K562 (cell line): Measurements from ENCODE around the gene TERT. TPM values are rescaled to one million over a fixed set of nuclear protein-coding genes. Genes with fewer than 3 reads are reported as not detected.

Experiments used
- ATAC-seq: fragments of 200-7000 bp; cut with Tn5 transposase; 3 replicates; pipeline ENCODE4 v1.9.1; 2020; ENCODE audit warnings: moderate library complexity
- BruUV-seq: library from RNA; stranded (reverse); fragments of 400-500 nt; replicated peaks from 2 replicates; lab custom pipeline; 2021; lab: Mats Ljungman, UMichigan
- CTCF ChIA-PET: fragments of 300-600 bp; formaldehyde crosslinking; extraction: SDS; loops from one replicate; lab custom pipeline; 2021; ENCODE audit warnings: low intra/inter-chr PET ratio; lab: Yijun Ruan, JAX
- POLR2A ChIA-PET: fragments of 300-600, 350-650 bp; sonication (Branson Sonifier 250); formaldehyde crosslinking; extraction: SDS; loops from one replicate; lab custom pipeline; 2021; ENCODE audit warnings: antibody characterized with exemption, inconsistent platforms; lab: Yijun Ruan, JAX
- DNase-seq, 4 experiments: peaks; one replicate each; pipeline versions ENCODE4 v3.0.0 to v3.0.0-alpha.2; 2011 to 2018; ENCODE audit warnings: low spot score in 3 of 4, mixed read lengths in 3 of 4; ENCODE audit errors: extremely low read depth in 1 of 4
- FAIRE-seq: peaks from 2 replicates; lab custom pipeline; 2011; peaks lifted over from hg19 to GRCh38; lab: Jason Lieb, UNC
- H2AFZ ChIP-seq: 2 replicates; pipeline ENCODE4 v1.6.0; 2011; ENCODE audit warnings: low read depth, low read length, control low read depth, inconsistent platforms
- H3K27ac ChIP-seq: fragments of 200-600 bp; 3 replicates; pipeline ENCODE4 v1.8.0; 2011; ENCODE audit warnings: low read depth, mild to moderate bottlenecking, control low read depth, inconsistent platforms, low read length, moderate library complexity, mixed read lengths; ENCODE audit errors: extremely low read depth
- H3K27me3 ChIP-seq, 2 experiments: fragments of 300-600 bp in 1 of 2; 2 replicates in 1 of 2; 3 replicates in 1 of 2; pipeline versions ENCODE4 v1.6.0 to v1.8.0; 2011; ENCODE audit warnings: inconsistent platforms in 2 of 2, low read length in 2 of 2, mild to moderate bottlenecking in 1 of 2, mixed read lengths in 1 of 2, moderate library complexity in 1 of 2; ENCODE audit not compliant: control insufficient read depth in 2 of 2, insufficient read depth in 2 of 2
- H3K36me3 ChIP-seq: fragments of 300-600 bp; 3 replicates; pipeline ENCODE4 v1.8.0; 2011; ENCODE audit warnings: mild to moderate bottlenecking, low read length, inconsistent platforms; ENCODE audit not compliant: control insufficient read depth, insufficient read depth
- H3K4me1 ChIP-seq, 2 experiments: fragments of 200-600 bp in 1 of 2; replicated peaks in 1 of 2; 2 replicates in 1 of 2; 3 replicates in 1 of 2; pipeline versions ENCODE4 v1.5.1 to v1.8.0; 2011; ENCODE audit warnings: inconsistent platforms in 2 of 2, low read length in 2 of 2, mild to moderate bottlenecking in 1 of 2, mixed read lengths in 1 of 2, moderate library complexity in 1 of 2; ENCODE audit not compliant: control insufficient read depth in 2 of 2, insufficient read depth in 2 of 2
- H3K4me2 ChIP-seq: 2 replicates; pipeline ENCODE4 v1.6.1; 2011; ENCODE audit warnings: low read length, control low read depth, inconsistent platforms, mixed read lengths; ENCODE audit not compliant: insufficient read depth
- H3K4me3 ChIP-seq: fragments of 200-600 bp; sonication (generic), shearing (Covaris generic); 2 replicates; pipeline ENCODE4 v1.5.1; 2016; ENCODE audit warnings: control low read depth, inconsistent platforms
- H3K79me2 ChIP-seq: fragments of 200-600 bp; 3 replicates; pipeline ENCODE4 v1.8.0; 2011; ENCODE audit warnings: low read length, inconsistent platforms; ENCODE audit not compliant: control insufficient read depth, insufficient read depth
- H3K9ac ChIP-seq, 2 experiments: 2 replicates each; pipeline versions ENCODE4 v1.6.0 to v1.6.1; 2011; ENCODE audit warnings: low read depth in 2 of 2, low read length in 2 of 2, control low read depth in 1 of 2, inconsistent platforms in 1 of 2, mild to moderate bottlenecking in 1 of 2, mixed read lengths in 1 of 2; ENCODE audit not compliant: insufficient read depth in 1 of 2
- H3K9me1 ChIP-seq: one replicate; pipeline ENCODE4 v1.6.0; 2011; ENCODE audit warnings: inconsistent platforms, mild to moderate bottlenecking, low read length, moderate library complexity; ENCODE audit not compliant: control insufficient read depth, insufficient read depth
- H3K9me3 ChIP-seq: replicated peaks from 2 replicates; pipeline ENCODE4 v1.5.1; 2011; ENCODE audit warnings: low read depth, low read length, inconsistent platforms; ENCODE audit not compliant: control insufficient read depth, insufficient read depth
- H4K20me1 ChIP-seq: replicated peaks from 2 replicates; pipeline ENCODE4 v1.6.1; 2011; ENCODE audit warnings: low read length, inconsistent platforms, mixed read lengths; ENCODE audit not compliant: control insufficient read depth, insufficient read depth
- ATF6 ChIP-seq: sonication (generic); formaldehyde crosslinking; IDR thresholded peaks from 2 replicates; pipeline ENCODE4 v1.4.0; 2020; ENCODE audit warnings: mild to moderate bottlenecking, missing genetic modification reagents
- FOXJ3 ChIP-seq: sonication (generic); formaldehyde crosslinking; IDR thresholded peaks from 2 replicates; pipeline ENCODE4 v1.4.0; 2020; ENCODE audit warnings: mild to moderate bottlenecking, missing genetic modification reagents
- MAFF ChIP-seq: IDR thresholded peaks from 2 replicates; pipeline ENCODE4 v1.6.1; 2012; ENCODE audit warnings: low read length, improper control_type of control experiment
- MCM3 ChIP-seq: fragments of 450-650 bp; IDR thresholded peaks from 2 replicates; pipeline ENCODE4 v1.6.1; 2016
- NFE2L1 ChIP-seq: fragments of 450-650 bp; IDR thresholded peaks from 2 replicates; pipeline ENCODE4 v1.6.1; 2016; ENCODE audit warnings: missing genetic modification characterization, low read depth, mild to moderate bottlenecking, missing compliant biosample characterization, moderate library complexity, borderline replicate concordance
- NR2F6 ChIP-seq: fragments of 450-650 bp; formaldehyde crosslinking; IDR thresholded peaks from 2 replicates; pipeline ENCODE4 v1.4.0; 2020; ENCODE audit warnings: mild to moderate bottlenecking
- NRF1 ChIP-seq, 2 experiments: fragments of 450-650 bp; IDR thresholded peaks in 1 of 2; conservative IDR thresholded peaks in 1 of 2; 2 replicates each; pipeline ENCODE4 v1.6.1; 2014; ENCODE audit warnings: mild to moderate bottlenecking in 2 of 2
- NUFIP1 ChIP-seq: fragments of 450-650 bp; IDR thresholded peaks from 2 replicates; pipeline ENCODE4 v1.6.1; 2018; ENCODE audit not compliant: partially characterized antibody
- PTRF ChIP-seq: fragments of 450-650 bp; IDR thresholded peaks from 2 replicates; pipeline ENCODE4 v1.6.1; 2016; ENCODE audit warnings: mild to moderate bottlenecking, missing genetic modification characterization, missing compliant biosample characterization
- RBFOX2 ChIP-seq: fragments of 200-400 bp; formaldehyde crosslinking; IDR thresholded peaks from 2 replicates; pipeline ENCODE4 v1.6.1; 2017; ENCODE audit warnings: low read depth, mild to moderate bottlenecking, low read length, moderate library complexity
- SAFB ChIP-seq: fragments of 200-400 bp; formaldehyde crosslinking; IDR thresholded peaks from 2 replicates; pipeline ENCODE4 v1.6.1; 2017; ENCODE audit warnings: low read depth, low read length, borderline replicate concordance
- SPI1 ChIP-seq: IDR thresholded peaks from 2 replicates; pipeline ENCODE4 v1.6.1; 2011; ENCODE audit warnings: low read depth, low read length, control low read depth, borderline replicate concordance
- TAF15 ChIP-seq: fragments of 200-400 bp; formaldehyde crosslinking; IDR thresholded peaks from 2 replicates; pipeline ENCODE4 v1.6.1; 2017; ENCODE audit warnings: mild to moderate bottlenecking, low read depth, low read length, moderate library complexity
- ZBTB1 ChIP-seq: sonication (generic); formaldehyde crosslinking; IDR thresholded peaks from 2 replicates; pipeline ENCODE4 v1.8.1; 2023; ENCODE audit warnings: missing genetic modification reagents, low read depth, mild to moderate bottlenecking, borderline replicate concordance
- ZFP30 ChIP-seq: fragments of 250-450 bp; sonication (Bioruptor Pico); IDR thresholded peaks from 2 replicates; pipeline ENCODE4 v1.8.0; 2022; ENCODE audit warnings: moderate library complexity, mild to moderate bottlenecking, inconsistent platforms, borderline replicate concordance
- ZNF584 ChIP-seq: fragments of 200-800 bp; sonication (Bioruptor generic); IDR thresholded peaks from 2 replicates; pipeline ENCODE4 v1.6.1; 2016; ENCODE audit warnings: low read depth, mild to moderate bottlenecking, missing genetic modification characterization, missing compliant biosample characterization
- ZNF586 ChIP-seq: fragments of 450-650 bp; formaldehyde crosslinking; conservative IDR thresholded peaks from 2 replicates; pipeline ENCODE4 v1.4.0; 2020; ENCODE audit warnings: mild to moderate bottlenecking, moderate library complexity
- WGBS: fragments of 100-300 bp; shearing (Covaris generic); methylation state at CpG from one replicate; pipeline ENCODE4 v1.1.6; 2016; ENCODE audit warnings: low coverage, mixed read lengths; ENCODE audit not compliant: insufficient coverage; ENCODE audit errors: missing lambda C conversion rate; 5-methylcytosine and 5-hydroxymethylcytosine counted together
- in situ Hi-C: fragments of 300-500 bp; cut with MboI; formaldehyde crosslinking; loops from 4 replicates; pipeline ENCODE4 v1.15.0; 2018; ENCODE audit warnings: inconsistent platforms, mixed read lengths
- intact Hi-C: fragments of 100-400 bp; cut with micrococcal nuclease; formaldehyde crosslinking; loops from 2 replicates; pipeline ENCODE4 v1.14.2; 2022
- polyA plus RNA-seq, 8 experiments: library from polyadenylated mRNA; depleted of rRNA in 4 of 8; stranded (reverse) in 5 of 8; unstranded in 3 of 8; fragments of >200 nt; fragmentation: Nextera tagmentation in 2 of 8; fragmentation: Illumina TruSeq in 1 of 8; extraction: Ambion mirVana in 2 of 8; extraction: Trizol in 1 of 8; gene quantifications; 2 replicates each; pipeline versions ENCODE4 v1.2.1 to v1.2.3, GENCODE V29; 2011 to 2014; ENCODE audit warnings: inconsistent platforms in 1 of 8, missing spikeins in 1 of 8
- total RNA-seq, 7 experiments: library from RNA; depleted of rRNA in 6 of 7; stranded (reverse); fragments of >200 nt in 6 of 7; fragmentation: Illumina TruSeq in 2 of 7; extraction: Trizol in 2 of 7; gene quantifications; 2 replicates each; pipeline versions ENCODE4 v1.2.1 to v1.2.3, GENCODE V29; 2011 to 2021; ENCODE audit warnings: low replicate concordance in 1 of 7
- TF ChIP-seq, protein P1 (sequence below): sonication (generic); formaldehyde crosslinking; IDR thresholded peaks from 2 replicates; pipeline ENCODE4 v1.8.1; 2023; ENCODE audit warnings: missing genetic modification reagents, mild to moderate bottlenecking, borderline replicate concordance

Gene TERT
- total and polyA plus RNA-seq, 9 of the 15 experiments (the other 6 are each of a cell fraction or from before 2014, with no cell fraction given): 0.08 to 4.5 (median 0.98) TPM; not detected in 1

- FAIRE-seq (no peak), DNase-seq (no peak), ATAC-seq (no peak)
- H4K20me1 ChIP-seq: peaks cover 26% of the 10 kb centered on the region; the same call in 1 of the 2 replicates
- H3K79me2 ChIP-seq: no peaks in the 10 kb centered on the region
- H3K4me2 ChIP-seq: no peak overlapping the region
- no TSS peak for BruUV-seq
- H3K4me3 ChIP-seq: no peak overlapping the region
- CTCF ChIA-PET: no interaction called here
- no peaks in the 10 kb centered on the region for H3K9me3 ChIP-seq
- peaks cover 60 to 94% of the 10 kb centered on the region in 2 experiments; a peak in 4 of 5 replicates for H3K27me3 ChIP-seq
- H3K4me1 ChIP-seq: peaks cover 0 to 31% of the 10 kb centered on the region in 2 experiments; a peak in 2 of 5 replicates
- intact Hi-C loops (no loop called here), in situ Hi-C loops (no loop called here)
- peaks cover 2% of the 10 kb centered on the region for H3K9me1 ChIP-seq
- no peak overlapping the region for H3K27ac ChIP-seq
- H3K9ac ChIP-seq: no peak overlapping the region
- no peaks in the 10 kb centered on the region for H3K36me3 ChIP-seq
- no peak overlapping the region for H2AFZ ChIP-seq
- POLR2A ChIA-PET: interaction anchor here (0.6 kb wide), 1 partner anchor 383 kb away, joined by 3 read pairs; no protein-coding TSS in a partner anchor
- 0% methylated on average over 4 of the region's 7 CpGs for WGBS
- TF ChIP-seq ZFP30 (CRISPR knock-in tag) (no peak), SPI1 (no peak), RBFOX2 (no peak), NRF1 (conservative IDR thresholded peaks at IDR 0.05 in 1 of 2, IDR thresholded peaks at IDR 0.05 in 1 of 2) (no peak), ATF6 (CRISPR knock-in tag) (no peak), TAF15 (no peak), NFE2L1 (no peak), SAFB (no peak), ZNF584 (no peak), FOXJ3 (CRISPR knock-in tag) (no peak), ZNF586 (CRISPR knock-in tag) (no peak), MCM3 (no peak), NUFIP1 (no peak), PTRF (tag) (no peak), MAFF (no peak), NR2F6 (no peak), ZBTB1 (no peak)
- TF ChIP-seq, protein P1, sequence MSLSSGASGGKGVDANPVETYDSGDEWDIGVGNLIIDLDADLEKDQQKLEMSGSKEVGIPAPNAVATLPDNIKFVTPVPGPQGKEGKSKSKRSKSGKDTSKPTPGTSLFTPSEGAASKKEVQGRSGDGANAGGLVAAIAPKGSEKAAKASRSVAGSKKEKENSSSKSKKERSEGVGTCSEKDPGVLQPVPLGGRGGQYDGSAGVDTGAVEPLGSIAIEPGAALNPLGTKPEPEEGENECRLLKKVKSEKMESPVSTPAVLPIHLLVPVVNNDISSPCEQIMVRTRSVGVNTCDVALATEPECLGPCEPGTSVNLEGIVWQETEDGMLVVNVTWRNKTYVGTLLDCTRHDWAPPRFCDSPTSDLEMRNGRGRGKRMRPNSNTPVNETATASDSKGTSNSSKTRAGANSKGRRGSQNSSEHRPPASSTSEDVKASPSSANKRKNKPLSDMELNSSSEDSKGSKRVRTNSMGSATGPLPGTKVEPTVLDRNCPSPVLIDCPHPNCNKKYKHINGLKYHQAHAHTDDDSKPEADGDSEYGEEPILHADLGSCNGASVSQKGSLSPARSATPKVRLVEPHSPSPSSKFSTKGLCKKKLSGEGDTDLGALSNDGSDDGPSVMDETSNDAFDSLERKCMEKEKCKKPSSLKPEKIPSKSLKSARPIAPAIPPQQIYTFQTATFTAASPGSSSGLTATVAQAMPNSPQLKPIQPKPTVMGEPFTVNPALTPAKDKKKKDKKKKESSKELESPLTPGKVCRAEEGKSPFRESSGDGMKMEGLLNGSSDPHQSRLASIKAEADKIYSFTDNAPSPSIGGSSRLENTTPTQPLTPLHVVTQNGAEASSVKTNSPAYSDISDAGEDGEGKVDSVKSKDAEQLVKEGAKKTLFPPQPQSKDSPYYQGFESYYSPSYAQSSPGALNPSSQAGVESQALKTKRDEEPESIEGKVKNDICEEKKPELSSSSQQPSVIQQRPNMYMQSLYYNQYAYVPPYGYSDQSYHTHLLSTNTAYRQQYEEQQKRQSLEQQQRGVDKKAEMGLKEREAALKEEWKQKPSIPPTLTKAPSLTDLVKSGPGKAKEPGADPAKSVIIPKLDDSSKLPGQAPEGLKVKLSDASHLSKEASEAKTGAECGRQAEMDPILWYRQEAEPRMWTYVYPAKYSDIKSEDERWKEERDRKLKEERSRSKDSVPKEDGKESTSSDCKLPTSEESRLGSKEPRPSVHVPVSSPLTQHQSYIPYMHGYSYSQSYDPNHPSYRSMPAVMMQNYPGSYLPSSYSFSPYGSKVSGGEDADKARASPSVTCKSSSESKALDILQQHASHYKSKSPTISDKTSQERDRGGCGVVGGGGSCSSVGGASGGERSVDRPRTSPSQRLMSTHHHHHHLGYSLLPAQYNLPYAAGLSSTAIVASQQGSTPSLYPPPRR (CRISPR knock-in tag): no peak
Observed at GRCh38 chr5:1229822-1230221, 65.0 kb downstream of the TERT start.
